Measurements from ENCODE around the gene BICC1.

BICC1 gene

GRCh38 chr10:58826694-58827093 is 314.0 kb downstream of the BICC1 start:
- DNase-seq (ENCODE audit: low read depth in 1 of 2, low spot score in 1 of 2), result no peak
- TF ChIP-seq SPI1 (IDR thresholded peaks at IDR 0.05; ENCODE audit: borderline replicate concordance, low read depth), result no peak
- TF ChIP-seq GABPA (IDR thresholded peaks at IDR 0.05; ENCODE audit: low read depth), result no peak
- no peak for TF ChIP-seq REST (IDR thresholded peaks at IDR 0.05; ENCODE audit: insufficient replicate concordance, low read depth)
- TF ChIP-seq POLR2AphosphoS5 (IDR thresholded peaks at IDR 0.05; ENCODE audit: low read depth), result no peak
- no peak for TF ChIP-seq CTCF (IDR thresholded peaks at IDR 0.05; ENCODE audit: insufficient read depth, low read length)
- Histone ChIP-seq H3K4me3 (replicated peaks; ENCODE audit: insufficient read depth, low read length) (no peak overlapping the region), H3K27ac (replicated peaks) (no peak overlapping the region), H3K27me3 (ENCODE audit: insufficient read depth, poor library complexity, severe bottlenecking) (no peaks in the 10 kb centered on the region)

GRCh38 chr10:58827381-58827780 is 314.7 kb downstream of the BICC1 start:
- DNase-seq (ENCODE audit: low read depth in 1 of 2, low spot score in 1 of 2), result no peak
- TF ChIP-seq SPI1 (IDR thresholded peaks at IDR 0.05; ENCODE audit: borderline replicate concordance, low read depth) (no peak), CTCF (IDR thresholded peaks at IDR 0.05; ENCODE audit: insufficient read depth, low read length) (no peak), POLR2AphosphoS5 (IDR thresholded peaks at IDR 0.05; ENCODE audit: low read depth) (no peak), GABPA (IDR thresholded peaks at IDR 0.05; ENCODE audit: low read depth) (no peak), REST (IDR thresholded peaks at IDR 0.05; ENCODE audit: insufficient replicate concordance, low read depth) (no peak)
- Histone ChIP-seq H3K27me3 (ENCODE audit: insufficient read depth, poor library complexity, severe bottlenecking) (no peaks in the 10 kb centered on the region), H3K4me3 (replicated peaks; ENCODE audit: insufficient read depth, low read length) (no peak overlapping the region), H3K27ac (replicated peaks) (no peak overlapping the region)

GRCh38 chr10:58829839-58830238 is 317.2 kb downstream of the BICC1 start:
- Histone ChIP-seq H3K27me3 (ENCODE audit: insufficient read depth, poor library complexity, severe bottlenecking) (no peaks in the 10 kb centered on the region), H3K27ac (replicated peaks) (no peak overlapping the region), H3K4me3 (replicated peaks; ENCODE audit: insufficient read depth, low read length) (no peak overlapping the region)
- no peak for TF ChIP-seq GABPA (IDR thresholded peaks at IDR 0.05; ENCODE audit: low read depth)
- no peak for TF ChIP-seq CTCF (IDR thresholded peaks at IDR 0.05; ENCODE audit: insufficient read depth, low read length)
- TF ChIP-seq SPI1 (IDR thresholded peaks at IDR 0.05; ENCODE audit: borderline replicate concordance, low read depth), result no peak
- no peak for TF ChIP-seq REST (IDR thresholded peaks at IDR 0.05; ENCODE audit: insufficient replicate concordance, low read depth)
- no peak for TF ChIP-seq POLR2AphosphoS5 (IDR thresholded peaks at IDR 0.05; ENCODE audit: low read depth)
- no peak for DNase-seq (ENCODE audit: low read depth in 1 of 2, low spot score in 1 of 2)

Data from HL-60 (cell line).